Panc1 (cell line): Measurements from ENCODE around the gene RNF138. TPM values are rescaled to one million over a fixed set of nuclear protein-coding genes. Genes with fewer than 3 reads are reported as not detected.

ENCODE experiments used
- ATAC-seq: fragments of 200-7000 bp; cut with Tn5 transposase; 2 replicates; pipeline ENCODE4 v1.9.1; 2020; ENCODE audit warnings: mild to moderate bottlenecking, moderate library complexity
- BruUV-seq: library from RNA; stranded (reverse); fragments of 400-500 nt; replicated peaks from 2 replicates; lab custom pipeline; 2021; lab: Mats Ljungman, UMichigan
- CTCF ChIA-PET: fragments of 300-600 bp; sonication (Branson Sonifier 250); formaldehyde crosslinking; loops from one replicate; lab custom pipeline; 2022; ENCODE audit warnings: antibody characterized with exemption; lab: Charles Lee
- POLR2A ChIA-PET: fragments of 300-600 bp; sonication (Branson Sonifier 250); formaldehyde crosslinking; loops from one replicate; lab custom pipeline; 2022; ENCODE audit warnings: antibody characterized with exemption; lab: Charles Lee
- DNase-seq: peaks from one replicate; pipeline ENCODE4 v3.0.0-alpha.2; 2010; ENCODE audit warnings: low read depth, low spot score
- H3K27ac ChIP-seq: 2 replicates; pipeline ENCODE4 v1.5.1; 2011; ENCODE audit warnings: mild to moderate bottlenecking, low read length, inconsistent platforms
- H3K27me3 ChIP-seq: fragments of 200-500 bp; sonication (Bioruptor generic); 2 replicates; pipeline ENCODE4 v1.6.0; 2014; ENCODE audit warnings: low read length, inconsistent platforms; ENCODE audit not compliant: control insufficient read depth, insufficient read depth
- H3K36me3 ChIP-seq: fragments of 200-500 bp; sonication (Bioruptor generic); 2 replicates; pipeline ENCODE4 v1.5.1; 2014; ENCODE audit warnings: inconsistent platforms, mild to moderate bottlenecking, low read length, moderate library complexity; ENCODE audit not compliant: control insufficient read depth, insufficient read depth
- H3K4me1 ChIP-seq: 2 replicates; pipeline ENCODE4 v1.5.1; 2011; ENCODE audit warnings: inconsistent platforms, mild to moderate bottlenecking, low read length, moderate library complexity; ENCODE audit not compliant: control insufficient read depth, insufficient read depth
- H3K4me3 ChIP-seq, 2 experiments: 2 replicates each; pipeline ENCODE4 v1.5.1; 2011 to 2012; ENCODE audit warnings: low read depth in 2 of 2, low read length in 2 of 2, mild to moderate bottlenecking in 2 of 2, inconsistent platforms in 1 of 2, moderate library complexity in 1 of 2
- H3K9me3 ChIP-seq: fragments of 200-500 bp; sonication (Bioruptor generic); 2 replicates; pipeline ENCODE4 v1.5.1; 2014; ENCODE audit warnings: low read depth, mild to moderate bottlenecking, inconsistent platforms, low read length, moderate library complexity; ENCODE audit not compliant: control insufficient read depth, insufficient read depth
- CTCF ChIP-seq: fragments of 450-650 bp; IDR thresholded peaks from 2 replicates; pipeline ENCODE4 v1.5.1; 2017; ENCODE audit warnings: mild to moderate bottlenecking
- POLR2AphosphoS5 ChIP-seq: IDR thresholded peaks from 2 replicates; pipeline ENCODE4 v1.6.1; 2012; ENCODE audit warnings: mild to moderate bottlenecking, low read depth, low read length, moderate library complexity
- REST ChIP-seq, 2 experiments: IDR thresholded peaks; 2 replicates each; pipeline ENCODE4 v1.6.1; 2011 to 2012; ENCODE audit warnings: low read depth in 2 of 2, control low read depth in 1 of 2, low read length in 1 of 2, mild to moderate bottlenecking in 1 of 2, moderate library complexity in 1 of 2; ENCODE audit not compliant: insufficient read depth in 1 of 2
- SIN3A ChIP-seq: IDR thresholded peaks from 2 replicates; pipeline ENCODE4 v1.6.1; 2012; ENCODE audit warnings: low read depth, mild to moderate bottlenecking, low read length, moderate library complexity, borderline replicate concordance; ENCODE audit not compliant: insufficient read depth
- TCF7L2 ChIP-seq: IDR thresholded peaks from 2 replicates; pipeline ENCODE4 v1.6.1; 2011; ENCODE audit warnings: mild to moderate bottlenecking, low read depth, low read length, inconsistent platforms
- in situ Hi-C: cut with HindIII; loops from 2 replicates; pipeline ENCODE4 v1.10.0; 2016; ENCODE audit warnings: low sequenced_read_pairs, low pct_unique_long_range_greater_than_20kb
- intact Hi-C: fragments of 100-400 bp; cut with micrococcal nuclease; formaldehyde crosslinking; loops from one replicate; pipeline ENCODE4 v1.10.0; 2022; ENCODE audit not compliant: unreplicated experiment
- total RNA-seq: library from RNA; stranded (reverse); gene quantifications from one replicate; pipeline ENCODE4 v1.2.1, GENCODE V29; 2021; ENCODE audit not compliant: unreplicated experiment

The RNF138 gene
- total RNA-seq, 1 experiment from 2014 or later: 27.3 TPM

- H3K27ac ChIP-seq: no peak overlapping the region
- H3K4me1 ChIP-seq: no peaks in the 10 kb centered on the region
- CTCF ChIA-PET: no interaction called here
- no peak for DNase-seq
- in situ Hi-C loops: no loop called here
- H3K4me3 ChIP-seq: no peak overlapping the region
- POLR2A ChIA-PET: no interaction called here
- no TSS peak for BruUV-seq
- TF ChIP-seq TCF7L2 (no peak), POLR2AphosphoS5 (no peak), REST (IDR thresholded peaks at IDR 0.05; ENCODE audit: insufficient read depth in 1 of 2, low read depth in 2 of 2, low read length in 1 of 2) (no peak), CTCF (no peak), SIN3A (no peak)
- ATAC-seq: no peak
- H3K9me3 ChIP-seq: no peaks in the 10 kb centered on the region
- intact Hi-C loops: no loop called here
- H3K36me3 ChIP-seq: peaks cover 16% of the 10 kb centered on the region
- H3K27me3 ChIP-seq: no peaks in the 10 kb centered on the region
These were observed 30.4 kb downstream of the RNF138 start for GRCh38 chr18:32122039-32122438.

GRCh38 chr18:32126538-32126937, 34.9 kb downstream of the RNF138 start:
- ChIA-PET POLR2A (no interaction called here), CTCF (no interaction called here)
- TF ChIP-seq TCF7L2: no peak
- no peak for TF ChIP-seq CTCF
- no peak for TF ChIP-seq REST (IDR thresholded peaks at IDR 0.05; ENCODE audit: insufficient read depth in 1 of 2, low read depth in 2 of 2, low read length in 1 of 2)
- TF ChIP-seq POLR2AphosphoS5: no peak
- TF ChIP-seq SIN3A: no peak
- ATAC-seq (no peak), DNase-seq (no peak)
- no peak overlapping the region for H3K4me3 ChIP-seq
- H3K36me3 ChIP-seq: peaks cover 19% of the 10 kb centered on the region
- no peaks in the 10 kb centered on the region for H3K9me3 ChIP-seq
- no peaks in the 10 kb centered on the region for H3K27me3 ChIP-seq
- intact Hi-C loops (no loop called here), in situ Hi-C loops (no loop called here)
- no peak overlapping the region for H3K27ac ChIP-seq
- no TSS peak for BruUV-seq
- no peaks in the 10 kb centered on the region for H3K4me1 ChIP-seq
